Endodermal cell (in vitro differentiated cells): ENCODE results near the gene ZNF358. TPM values are rescaled to one million over a fixed set of nuclear protein-coding genes. Genes with fewer than 3 reads are reported as not detected.

Experiments used
- DNase-seq: peaks from one replicate; pipeline ENCODE4 v3.0.0-alpha.2; 2017
- H3K27ac ChIP-seq: 2 replicates; pipeline ENCODE4 v1.5.1; 2013; ENCODE audit warnings: mild to moderate bottlenecking, low read depth, low read length, moderate library complexity
- H3K27me3 ChIP-seq: 2 replicates; pipeline ENCODE4 v1.6.1; 2013; ENCODE audit warnings: mild to moderate bottlenecking, low read length, moderate library complexity; ENCODE audit not compliant: insufficient read depth, control insufficient read depth, poor library complexity, severe bottlenecking
- H3K36me3 ChIP-seq: 2 replicates; pipeline ENCODE4 v1.7.0; 2013; ENCODE audit warnings: mild to moderate bottlenecking, low read length, moderate library complexity; ENCODE audit not compliant: control insufficient read depth, insufficient read depth
- H3K4me1 ChIP-seq: one replicate; pipeline ENCODE4 v1.7.0; 2013; ENCODE audit warnings: low read length; ENCODE audit not compliant: control insufficient read depth, insufficient read depth
- H3K4me3 ChIP-seq: 2 replicates; pipeline ENCODE4 v1.5.1; 2013; ENCODE audit warnings: mild to moderate bottlenecking, low read length, moderate library complexity
- H3K9ac ChIP-seq: 2 replicates; pipeline ENCODE4 v1.6.1; 2013; ENCODE audit warnings: mild to moderate bottlenecking, low read length, moderate library complexity; ENCODE audit not compliant: poor library complexity, severe bottlenecking; ENCODE audit errors: extremely low read depth
- H3K9me3 ChIP-seq: 2 replicates; pipeline ENCODE4 v1.6.1; 2013; ENCODE audit warnings: mild to moderate bottlenecking, low read length, moderate library complexity; ENCODE audit not compliant: control insufficient read depth
- H3K27ac Mint-ChIP-seq: 2 replicates; pipeline ENCODE4 v1.8.0; 2020; ENCODE audit warnings: mixed read lengths
- H3K27me3 Mint-ChIP-seq: 2 replicates; pipeline ENCODE4 v1.8.0; 2021; ENCODE audit warnings: mild to moderate bottlenecking, mixed read lengths; ENCODE audit not compliant: insufficient read depth
- H3K36me3 Mint-ChIP-seq: 2 replicates; pipeline ENCODE4 v1.8.0; 2020; ENCODE audit warnings: low read depth, mixed read lengths
- H3K4me1 Mint-ChIP-seq: 2 replicates; pipeline ENCODE4 v1.8.0; 2020; ENCODE audit warnings: mixed read lengths
- H3K4me3 Mint-ChIP-seq: 2 replicates; pipeline ENCODE4 v1.8.0; 2020; ENCODE audit warnings: mild to moderate bottlenecking, moderate library complexity, mixed read lengths
- H3K9me3 Mint-ChIP-seq: 2 replicates; pipeline ENCODE4 v1.8.0; 2020; ENCODE audit warnings: mild to moderate bottlenecking, mixed read lengths
- WGBS, 2 experiments: methylation state at CpG; one replicate each; pipeline versions ENCODE4 v1.1.5 to v1.1.7; 2013; ENCODE audit warnings: missing lambda C conversion rate in 2 of 2, mixed read lengths in 1 of 2; ENCODE audit not compliant: insufficient coverage in 1 of 2, insufficient read length in 1 of 2; 5-methylcytosine and 5-hydroxymethylcytosine counted together
- total RNA-seq, 2 donors: library from RNA; stranded (reverse); fragmentation: NEBNext Ultra II Directional in 1 of 2; extraction: Animal tissue kit (Norgen Biotek cat#: 25700) in 1 of 2; gene quantifications; 2 replicates in 1 of 2; 3 replicates in 1 of 2; pipeline ENCODE4 v1.2.1, GENCODE V29; 2021
- TF ChIP-seq, protein P1 (sequence below): fragments of 200-600 bp; sonication (generic); conservative IDR thresholded peaks from 2 replicates; pipeline ENCODE4 v1.5.0; 2021; ENCODE audit warnings: antibody characterized with exemption, mild to moderate bottlenecking

ZNF358 gene
- total RNA-seq, 2 donors from 2014 or later: 45.9 to 53.2 TPM

DNA sequence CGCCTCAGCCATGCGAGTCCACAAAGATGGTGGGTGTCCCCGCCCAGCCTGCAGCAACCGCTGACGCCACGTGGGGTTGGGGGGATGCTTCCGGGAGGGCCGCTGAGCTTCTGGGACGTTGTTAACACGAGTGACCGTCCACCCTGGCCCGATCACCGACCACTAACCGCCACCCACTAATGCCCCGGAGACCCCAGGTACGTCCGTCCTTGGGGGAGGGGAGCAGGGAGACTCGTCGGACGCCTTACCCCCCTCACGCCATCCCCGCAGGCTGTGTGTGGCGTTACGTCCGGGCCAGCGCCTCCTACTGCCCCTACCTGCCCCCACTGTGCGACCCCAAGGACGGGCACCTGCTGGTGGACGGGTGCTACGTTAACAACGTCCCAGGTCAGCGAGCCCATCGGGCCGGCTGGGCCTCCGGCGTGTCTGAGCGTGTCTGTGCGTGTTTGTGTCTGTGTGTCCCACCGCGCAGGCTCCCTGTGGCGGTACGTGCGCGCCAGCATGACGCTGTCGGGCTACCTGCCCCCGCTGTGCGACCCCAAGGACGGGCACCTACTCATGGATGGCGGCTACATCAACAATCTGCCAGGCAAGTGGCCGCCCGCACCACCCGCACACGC, 40.9 kb downstream of the ZNF358 start:
- DNase-seq: no peak
- Mint-ChIP-seq H3K27me3 (no peaks in the 10 kb centered on the region), H3K4me1 (no peaks in the 10 kb centered on the region), H3K36me3 (peaks cover 47% of the 10 kb centered on the region), H3K27ac (no peak overlapping the region), H3K4me3 (no peak overlapping the region), H3K9me3 (no peaks in the 10 kb centered on the region)
- no peaks in the 10 kb centered on the region for H3K4me1 ChIP-seq
- 96 to 98% methylated on average over 48 to 54 of the region's 54 CpGs for WGBS, 2 experiments
- TF ChIP-seq, protein P1, sequence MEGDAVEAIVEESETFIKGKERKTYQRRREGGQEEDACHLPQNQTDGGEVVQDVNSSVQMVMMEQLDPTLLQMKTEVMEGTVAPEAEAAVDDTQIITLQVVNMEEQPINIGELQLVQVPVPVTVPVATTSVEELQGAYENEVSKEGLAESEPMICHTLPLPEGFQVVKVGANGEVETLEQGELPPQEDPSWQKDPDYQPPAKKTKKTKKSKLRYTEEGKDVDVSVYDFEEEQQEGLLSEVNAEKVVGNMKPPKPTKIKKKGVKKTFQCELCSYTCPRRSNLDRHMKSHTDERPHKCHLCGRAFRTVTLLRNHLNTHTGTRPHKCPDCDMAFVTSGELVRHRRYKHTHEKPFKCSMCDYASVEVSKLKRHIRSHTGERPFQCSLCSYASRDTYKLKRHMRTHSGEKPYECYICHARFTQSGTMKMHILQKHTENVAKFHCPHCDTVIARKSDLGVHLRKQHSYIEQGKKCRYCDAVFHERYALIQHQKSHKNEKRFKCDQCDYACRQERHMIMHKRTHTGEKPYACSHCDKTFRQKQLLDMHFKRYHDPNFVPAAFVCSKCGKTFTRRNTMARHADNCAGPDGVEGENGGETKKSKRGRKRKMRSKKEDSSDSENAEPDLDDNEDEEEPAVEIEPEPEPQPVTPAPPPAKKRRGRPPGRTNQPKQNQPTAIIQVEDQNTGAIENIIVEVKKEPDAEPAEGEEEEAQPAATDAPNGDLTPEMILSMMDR: no peak
- H3K27ac ChIP-seq: no peak overlapping the region
- H3K9ac ChIP-seq: no peak overlapping the region
- H3K27me3 ChIP-seq: no peaks in the 10 kb centered on the region
- no peaks in the 10 kb centered on the region for H3K9me3 ChIP-seq
- H3K36me3 ChIP-seq: peaks cover 41% of the 10 kb centered on the region
- no peak overlapping the region for H3K4me3 ChIP-seq

DNA sequence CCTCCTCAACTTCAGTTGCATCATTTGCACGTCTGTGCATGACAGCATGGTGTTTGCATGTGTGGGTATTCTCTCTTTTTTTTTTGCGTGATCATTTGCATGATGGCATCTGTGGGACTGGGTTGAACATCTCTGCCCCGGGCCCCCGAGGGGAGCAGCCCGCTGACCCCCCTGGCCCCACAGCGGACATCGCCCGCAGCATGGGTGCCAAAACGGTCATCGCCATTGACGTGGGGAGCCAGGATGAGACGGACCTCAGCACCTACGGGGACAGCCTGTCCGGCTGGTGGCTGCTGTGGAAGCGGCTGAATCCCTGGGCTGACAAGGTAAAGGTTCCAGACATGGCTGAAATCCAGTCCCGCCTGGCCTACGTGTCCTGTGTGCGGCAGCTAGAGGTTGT, 42.8 kb downstream of the ZNF358 start:
- TF ChIP-seq, protein P1: no peak
- H3K9me3 Mint-ChIP-seq: no peaks in the 10 kb centered on the region

DNA sequence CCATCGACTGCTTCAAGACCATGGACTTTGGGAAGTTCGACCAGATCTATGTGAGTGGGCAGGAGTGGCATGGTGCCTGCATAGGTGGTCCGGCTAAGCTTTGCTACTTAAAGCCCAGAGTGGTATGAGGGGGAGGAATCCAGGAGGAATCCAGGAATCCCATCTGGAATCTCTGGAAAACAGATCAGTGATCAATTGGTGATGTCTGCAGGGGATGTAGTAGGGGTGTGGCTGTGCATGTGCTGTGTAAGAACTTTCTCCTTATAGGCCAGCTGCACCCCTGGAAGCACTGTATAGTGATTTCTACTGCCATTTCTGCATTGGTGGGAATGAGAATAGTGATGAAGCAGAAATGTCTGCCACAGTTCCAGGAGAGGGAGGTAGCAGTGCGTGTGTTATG, 43.2 kb downstream of the ZNF358 start:
- Histone ChIP-seq H3K4me1 (no peaks in the 10 kb centered on the region), H3K36me3 (peaks cover 37% of the 10 kb centered on the region), H3K9ac (no peak overlapping the region), H3K4me3 (no peak overlapping the region), H3K27me3 (no peaks in the 10 kb centered on the region), H3K9me3 (no peaks in the 10 kb centered on the region), H3K27ac (no peak overlapping the region)
- Mint-ChIP-seq H3K36me3 (peaks cover 44% of the 10 kb centered on the region), H3K27me3 (no peaks in the 10 kb centered on the region), H3K27ac (no peak overlapping the region), H3K4me3 (no peak overlapping the region), H3K9me3 (no peaks in the 10 kb centered on the region), H3K4me1 (no peaks in the 10 kb centered on the region)
- TF ChIP-seq, protein P1: no peak
- no peak for DNase-seq
- 59 to 86% methylated on average over 3 to 4 of the region's 4 CpGs for WGBS, 2 experiments

More for the DNA sequence above, 42.8 kb downstream of the ZNF358 start:
- Histone ChIP-seq H3K9me3 (no peaks in the 10 kb centered on the region), H3K36me3 (peaks cover 37% of the 10 kb centered on the region), H3K27me3 (no peaks in the 10 kb centered on the region), H3K4me3 (no peak overlapping the region), H3K27ac (no peak overlapping the region), H3K9ac (no peak overlapping the region), H3K4me1 (no peaks in the 10 kb centered on the region)
- Mint-ChIP-seq H3K27me3 (no peaks in the 10 kb centered on the region), H3K36me3 (peaks cover 45% of the 10 kb centered on the region), H3K4me3 (no peak overlapping the region), H3K27ac (no peak overlapping the region), H3K4me1 (no peaks in the 10 kb centered on the region)
- DNase-seq: no peak
- 96 to 98% methylated on average over 16 to 18 of the region's 18 CpGs for WGBS, 2 experiments
